Endothelial cell of umbilical vein (primary cell): ENCODE results near the gene CLEC16A. TPM values are rescaled to one million over a fixed set of nuclear protein-coding genes. Genes with fewer than 3 reads are reported as not detected.

ENCODE experiments used
- BruUV-seq: library from RNA; stranded (reverse); fragments of 400-500 nt; replicated peaks from 2 replicates; lab custom pipeline; 2021; lab: Mats Ljungman, UMichigan
- CTCF ChIA-PET: fragments of 300-600, 350-600 bp; sonication (Branson Sonifier 250); formaldehyde crosslinking; loops from one replicate; lab custom pipeline; 2021; ENCODE audit warnings: antibody characterized with exemption, inconsistent platforms; lab: Charles Lee
- POLR2A ChIA-PET: fragments of 300-600, 350-600 bp; sonication (Branson Sonifier 250); formaldehyde crosslinking; loops from one replicate; lab custom pipeline; 2021; ENCODE audit warnings: antibody characterized with exemption, inconsistent platforms; lab: Charles Lee
- DNase-seq: peaks from one replicate; pipeline ENCODE4 v3.0.0-alpha.2; 2011; ENCODE audit warnings: low read depth, low spot score
- FAIRE-seq: peaks from 2 replicates; lab custom pipeline; 2011; peaks lifted over from hg19 to GRCh38; lab: Jason Lieb, UNC
- H2AFZ ChIP-seq: 2 replicates; pipeline ENCODE4 v1.6.0; 2012; ENCODE audit warnings: low read depth, low read length, control low read depth, inconsistent platforms
- H3K27ac ChIP-seq: 2 replicates; pipeline ENCODE4 v1.5.1; 2011; ENCODE audit warnings: low read depth, mild to moderate bottlenecking, control low read depth, low read length, moderate library complexity; ENCODE audit not compliant: insufficient read depth
- H3K27me3 ChIP-seq, 2 experiments: 2 replicates each; pipeline versions ENCODE4 v1.6.0 to v1.6.1; 2011; ENCODE audit warnings: low read length in 2 of 2, mixed read lengths in 1 of 2; ENCODE audit not compliant: control insufficient read depth in 2 of 2, insufficient read depth in 2 of 2
- H3K36me3 ChIP-seq, 2 experiments: 2 replicates in 1 of 2; 3 replicates in 1 of 2; pipeline ENCODE4 v1.5.1; 2011; ENCODE audit warnings: low read length in 2 of 2, mild to moderate bottlenecking in 1 of 2, moderate library complexity in 1 of 2; ENCODE audit not compliant: control insufficient read depth in 2 of 2, insufficient read depth in 2 of 2; ENCODE audit errors: extremely low read depth in 1 of 2
- H3K4me1 ChIP-seq: 3 replicates; pipeline ENCODE4 v1.5.1; 2011; ENCODE audit warnings: mild to moderate bottlenecking, low read length; ENCODE audit not compliant: control insufficient read depth, insufficient read depth; ENCODE audit errors: extremely low read depth
- H3K4me2 ChIP-seq: 2 replicates; pipeline ENCODE4 v1.6.1; 2011; ENCODE audit warnings: low read length, control low read depth, mixed read lengths; ENCODE audit not compliant: insufficient read depth
- H3K4me3 ChIP-seq, 3 experiments: fragments of 200-600 bp in 1 of 3; sonication (generic), shearing (Covaris generic) in 1 of 3; replicated peaks in 1 of 3; 2 replicates each; pipeline ENCODE4 v1.5.1; 2011 to 2016; ENCODE audit warnings: control low read depth in 3 of 3, low read length in 3 of 3, mild to moderate bottlenecking in 2 of 3, inconsistent platforms in 1 of 3, low read depth in 1 of 3, moderate library complexity in 1 of 3; ENCODE audit not compliant: insufficient read depth in 1 of 3
- H3K79me2 ChIP-seq: 2 replicates; pipeline ENCODE4 v1.6.0; 2012; ENCODE audit warnings: low read length, inconsistent platforms; ENCODE audit not compliant: control insufficient read depth, insufficient read depth
- H3K9ac ChIP-seq: replicated peaks from 2 replicates; pipeline ENCODE3; 2011; ENCODE audit warnings: low read length, control low read depth; ENCODE audit not compliant: insufficient read depth; ENCODE audit errors: extremely low read depth
- H3K9me1 ChIP-seq: replicated peaks from 3 replicates; pipeline ENCODE4 v1.6.0; 2011; ENCODE audit warnings: mild to moderate bottlenecking, low read length; ENCODE audit not compliant: control insufficient read depth, insufficient read depth; ENCODE audit errors: extremely low read depth
- H3K9me3 ChIP-seq: replicated peaks from 2 replicates; pipeline ENCODE4 v1.5.1; 2012; ENCODE audit warnings: low read length, inconsistent platforms; ENCODE audit not compliant: control insufficient read depth, insufficient read depth
- H4K20me1 ChIP-seq: replicated peaks from 2 replicates; pipeline ENCODE3; 2011; ENCODE audit warnings: mild to moderate bottlenecking, low read length; ENCODE audit not compliant: control insufficient read depth, insufficient read depth; ENCODE audit errors: extremely low read depth
- EZH2 ChIP-seq: IDR thresholded peaks from 2 replicates; pipeline ENCODE4 v1.6.1; 2012; ENCODE audit warnings: borderline replicate concordance, low read depth, mild to moderate bottlenecking, moderate library complexity, low read length, inconsistent platforms; ENCODE audit not compliant: severe bottlenecking
- FOS ChIP-seq: IDR thresholded peaks from 2 replicates; pipeline ENCODE4 v1.6.1; 2011; ENCODE audit warnings: mild to moderate bottlenecking, low read length, moderate library complexity, borderline replicate concordance; ENCODE audit not compliant: insufficient read depth
- GATA2 ChIP-seq: IDR thresholded peaks from 2 replicates; pipeline ENCODE4 v1.7.0; 2011; ENCODE audit warnings: low read depth, mild to moderate bottlenecking, moderate library complexity, mixed read lengths, low read length; ENCODE audit not compliant: insufficient read length, insufficient read depth
- JUN ChIP-seq: IDR thresholded peaks from 2 replicates; pipeline ENCODE4 v1.6.1; 2011; ENCODE audit warnings: borderline replicate concordance, low read depth; ENCODE audit not compliant: insufficient read length, insufficient read depth
- MYC ChIP-seq: IDR thresholded peaks from one replicate; pipeline ENCODE4 v1.6.1; 2011; ENCODE audit warnings: mild to moderate bottlenecking, low read depth, low read length
- POLR2A ChIP-seq: IDR thresholded peaks from 2 replicates; pipeline ENCODE4 v1.6.1; 2012; ENCODE audit warnings: low read depth, mild to moderate bottlenecking, control low read depth, low read length
- POLR2AphosphoS5 ChIP-seq: IDR thresholded peaks from 2 replicates; pipeline ENCODE4 v1.6.1; 2012; ENCODE audit warnings: low read depth, mild to moderate bottlenecking, control low read depth, low read length, moderate library complexity; ENCODE audit not compliant: insufficient read depth
- dilution Hi-C: fragments of 300-500 bp; cut with MboI; formaldehyde crosslinking; loops from one replicate; pipeline ENCODE4 v1.15.0; 2019; ENCODE audit warnings: low sequenced_read_pairs; ENCODE audit not compliant: extremely low pct_ligation_motif_present
- intact Hi-C: fragments of 100-400 bp; cut with micrococcal nuclease; formaldehyde crosslinking; loops from one replicate; pipeline ENCODE4 v1.10.0; 2022
- polyA plus RNA-seq, 4 experiments: library from polyadenylated mRNA; depleted of rRNA in 3 of 4; stranded (reverse) in 3 of 4; unstranded in 1 of 4; fragments of >200 nt; gene quantifications; 2 replicates each; pipeline versions ENCODE4 v1.2.1 to v1.2.3, GENCODE V29; 2011 to 2012; ENCODE audit warnings: missing spikeins in 1 of 4
- total RNA-seq: library from RNA; stranded (reverse); gene quantifications from 2 replicates; pipeline ENCODE4 v1.2.3, GENCODE V29; 2021
- TF ChIP-seq, protein P1 (sequence below), 2 donors: IDR thresholded peaks; 1 replicate in 1 of 2; 2 replicates in 1 of 2; pipeline ENCODE4 v1.5.1; 2011; ENCODE audit warnings: low read length in 2 of 2, mild to moderate bottlenecking in 2 of 2, moderate library complexity in 2 of 2, control low read depth in 1 of 2, inconsistent platforms in 1 of 2, low read depth in 1 of 2; ENCODE audit not compliant: insufficient read depth in 1 of 2; ENCODE audit errors: extremely low read depth in 1 of 2
- TF ChIP-seq, protein P2 (sequence below): IDR thresholded peaks from 2 replicates; pipeline ENCODE4 v1.6.1; 2011; ENCODE audit not compliant: insufficient read depth, insufficient read length

CLEC16A gene
- total and polyA plus RNA-seq, 2 donors (not counting 3 experiments of a cell fraction or from before 2014, with no cell fraction given) = 11.4 to 23.3 TPM

DNA sequence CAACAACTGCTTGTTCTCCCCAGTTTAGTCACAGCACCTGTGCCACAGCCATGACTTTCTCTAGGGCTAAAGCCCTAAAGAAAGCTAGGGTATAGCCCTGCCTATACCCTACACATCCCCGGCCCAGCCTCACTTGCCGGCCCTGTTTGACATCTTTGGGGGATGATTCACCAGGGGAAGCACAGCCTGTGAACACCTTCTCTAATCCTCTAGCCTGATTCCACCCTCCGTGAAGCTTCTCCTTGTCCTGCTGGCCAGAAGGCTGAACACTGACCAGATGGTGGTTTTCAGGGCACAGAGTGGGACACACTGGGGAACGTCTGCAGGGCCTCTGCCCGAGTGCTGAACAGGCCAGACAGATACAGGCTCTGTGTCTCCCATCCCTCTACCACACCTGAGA, 6.0 kb downstream of the CLEC16A start:
- TF ChIP-seq FOS (no peak), POLR2A (no peak), POLR2AphosphoS5 (no peak), MYC (no peak), EZH2 (no peak), GATA2 (no peak), JUN (no peak)
- TF ChIP-seq, protein P1, sequence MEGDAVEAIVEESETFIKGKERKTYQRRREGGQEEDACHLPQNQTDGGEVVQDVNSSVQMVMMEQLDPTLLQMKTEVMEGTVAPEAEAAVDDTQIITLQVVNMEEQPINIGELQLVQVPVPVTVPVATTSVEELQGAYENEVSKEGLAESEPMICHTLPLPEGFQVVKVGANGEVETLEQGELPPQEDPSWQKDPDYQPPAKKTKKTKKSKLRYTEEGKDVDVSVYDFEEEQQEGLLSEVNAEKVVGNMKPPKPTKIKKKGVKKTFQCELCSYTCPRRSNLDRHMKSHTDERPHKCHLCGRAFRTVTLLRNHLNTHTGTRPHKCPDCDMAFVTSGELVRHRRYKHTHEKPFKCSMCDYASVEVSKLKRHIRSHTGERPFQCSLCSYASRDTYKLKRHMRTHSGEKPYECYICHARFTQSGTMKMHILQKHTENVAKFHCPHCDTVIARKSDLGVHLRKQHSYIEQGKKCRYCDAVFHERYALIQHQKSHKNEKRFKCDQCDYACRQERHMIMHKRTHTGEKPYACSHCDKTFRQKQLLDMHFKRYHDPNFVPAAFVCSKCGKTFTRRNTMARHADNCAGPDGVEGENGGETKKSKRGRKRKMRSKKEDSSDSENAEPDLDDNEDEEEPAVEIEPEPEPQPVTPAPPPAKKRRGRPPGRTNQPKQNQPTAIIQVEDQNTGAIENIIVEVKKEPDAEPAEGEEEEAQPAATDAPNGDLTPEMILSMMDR (IDR thresholded peaks at IDR 0.05; ENCODE audit: extremely low read depth in 1 of 2, insufficient read depth in 1 of 2, low read depth in 1 of 2, low read length in 2 of 2) = no peak
- TF ChIP-seq, protein P2, sequence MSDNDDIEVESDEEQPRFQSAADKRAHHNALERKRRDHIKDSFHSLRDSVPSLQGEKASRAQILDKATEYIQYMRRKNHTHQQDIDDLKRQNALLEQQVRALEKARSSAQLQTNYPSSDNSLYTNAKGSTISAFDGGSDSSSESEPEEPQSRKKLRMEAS = no peak
- Histone ChIP-seq H3K27ac (no peak overlapping the region), H4K20me1 (no peaks in the 10 kb centered on the region), H3K4me1 (peaks cover 17% of the 10 kb centered on the region), H3K79me2 (peaks cover 19% of the 10 kb centered on the region), H3K4me2 (no peak overlapping the region), H3K36me3 (no peaks in the 10 kb centered on the region), H3K27me3 (no peaks in the 10 kb centered on the region), H2AFZ (no peak overlapping the region), H3K9ac (no peak overlapping the region), H3K9me3 (no peaks in the 10 kb centered on the region), H3K4me3 (no peak overlapping the region), H3K9me1 (no peaks in the 10 kb centered on the region)
- no peak for DNase-seq
- intact Hi-C loops = no loop called here
- ChIA-PET CTCF (interaction anchor here (1.9 to 2.4 kb wide), 3 partner anchors 13 to 306 kb away, joined by 4 to 10 read pairs (median 10); partner anchors contain the start of gene SOCS1), POLR2A (no interaction called here)
- BruUV-seq = no TSS peak
- FAIRE-seq = no peak
- dilution Hi-C loops = no loop called here
